Fibroblast of villous mesenchyme (primary cell): ENCODE results near the gene MAEA. TPM values are rescaled to one million over a fixed set of nuclear protein-coding genes. Genes with fewer than 3 reads are reported as not detected.

Experiments used
- DNase-seq: peaks from one replicate; pipeline ENCODE4 v3.0.0-alpha.2; 2010; ENCODE audit warnings: low read depth
- H3K4me3 ChIP-seq: 2 replicates; pipeline ENCODE4 v1.5.1; 2011; ENCODE audit warnings: low read depth, mild to moderate bottlenecking, low read length
- CTCF ChIP-seq: IDR thresholded peaks from 2 replicates; pipeline ENCODE4 v1.5.1; 2012; ENCODE audit warnings: low read depth, mild to moderate bottlenecking, low read length; ENCODE audit not compliant: insufficient read depth
- total RNA-seq: library from RNA; depleted of rRNA; stranded (reverse); fragments of >200 nt; gene quantifications from 2 replicates; pipeline ENCODE4 v1.2.3, GENCODE V29; 2012

Gene MAEA
- total RNA-seq, 1 donor, result 59.6 TPM

DNA sequence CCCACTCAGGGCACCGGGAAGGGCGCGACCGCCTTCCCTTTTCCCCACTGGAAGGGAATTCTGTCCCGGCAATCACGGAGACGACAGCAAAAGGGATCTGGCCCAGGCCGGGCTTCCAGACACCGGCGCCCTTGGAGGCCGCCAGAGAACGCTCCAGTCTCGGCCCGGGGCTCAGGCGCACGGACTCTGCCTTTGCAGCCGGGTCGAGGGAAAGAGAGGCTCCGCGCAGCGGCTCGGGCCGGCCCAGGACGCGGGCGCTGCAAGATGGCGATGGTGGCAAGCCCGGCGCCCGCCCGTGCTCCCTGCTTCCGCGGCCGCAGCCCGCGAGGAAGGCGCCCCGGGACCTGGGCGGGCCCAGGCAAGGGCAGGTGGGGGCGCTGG lies 41.8 kb upstream of the MAEA start:
- no peak for DNase-seq

GRCh38 chr4:1248245-1249147 lies 41.2 kb upstream of the MAEA start, which contains the start of gene CTBP1:
TSS of gene CTBP1 (minus strand) at chr4:1249130. CDS start at chr4:1241331, 7,799 bp downstream.
- H3K4me3 ChIP-seq, result peak within 1 kb of the TSS; percentile 75
- no peak for TF ChIP-seq CTCF
- peak; percentile 77 for DNase-seq

More for the DNA sequence above, 41.8 kb upstream of the MAEA start:
- TF ChIP-seq CTCF, result no peak
- H3K4me3 ChIP-seq, result peak overlapping the region; percentile 75

- peak; percentile 87 for DNase-seq
- TF ChIP-seq CTCF, result no peak
- peak overlapping the region; percentile 65 for H3K4me3 ChIP-seq
Observed at GRCh38 chr4:1249148-1249730, 40.5 kb upstream of the MAEA start.

DNA sequence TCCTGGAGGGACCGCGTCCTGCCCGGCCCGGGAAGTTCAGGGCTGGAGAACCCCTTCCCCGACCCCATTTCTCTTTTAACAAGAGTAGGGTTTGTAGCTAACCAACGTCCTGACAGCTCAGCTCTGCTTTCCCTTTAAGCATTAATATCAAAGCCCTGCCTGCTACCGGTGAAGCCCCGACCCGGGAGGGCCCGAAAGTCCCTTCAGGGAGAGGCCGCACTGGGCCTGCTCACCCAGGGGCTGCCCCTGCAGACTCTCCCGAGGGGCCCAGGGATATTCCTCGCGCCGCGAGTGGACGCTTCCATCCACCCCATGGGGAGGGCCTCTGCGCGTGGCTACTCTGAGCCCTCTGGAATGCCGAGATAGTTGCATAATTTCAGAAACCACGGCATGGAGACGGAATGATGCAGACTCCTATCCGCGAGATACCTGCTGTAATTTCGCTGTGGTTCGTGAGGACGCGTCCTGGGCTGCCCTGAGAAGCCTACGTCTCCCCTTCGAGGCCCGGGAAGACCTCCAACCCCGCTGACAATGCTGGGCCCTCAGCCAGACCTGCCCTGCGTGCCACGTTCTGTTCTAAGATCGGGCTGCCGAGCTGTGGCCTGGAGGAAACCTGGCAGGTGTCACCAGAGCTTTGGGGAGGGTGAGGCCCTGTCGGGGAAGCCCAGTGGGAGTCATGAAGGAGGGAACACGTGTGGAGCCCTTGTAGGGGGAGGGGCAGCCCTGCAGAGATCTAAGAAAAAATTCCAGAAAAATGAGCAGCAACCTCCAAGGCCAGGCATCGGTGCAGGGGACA lies 39.8 kb upstream of the MAEA start:
- DNase-seq, result peak; percentile 69
- H3K4me3 ChIP-seq, result peak overlapping the region; percentile 65
- TF ChIP-seq CTCF, result no peak

DNA sequence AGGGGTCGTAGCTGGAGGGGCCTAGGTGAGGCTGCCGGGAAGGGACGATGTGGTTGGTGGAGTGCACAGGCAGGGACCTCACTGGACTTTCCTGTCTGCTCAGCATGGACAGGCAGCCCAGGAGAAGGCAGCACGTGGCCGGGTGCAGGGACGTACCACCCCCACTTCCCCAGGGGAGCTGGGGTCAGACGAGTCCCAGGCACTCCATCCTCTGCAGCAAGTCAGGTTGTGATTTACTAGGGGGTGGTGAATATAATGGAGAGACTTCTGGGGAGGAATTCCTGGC lies 39.2 kb upstream of the MAEA start:
- TF ChIP-seq CTCF, result no peak
- DNase-seq, result no peak
- H3K4me3 ChIP-seq, result no peak overlapping the region

DNA sequence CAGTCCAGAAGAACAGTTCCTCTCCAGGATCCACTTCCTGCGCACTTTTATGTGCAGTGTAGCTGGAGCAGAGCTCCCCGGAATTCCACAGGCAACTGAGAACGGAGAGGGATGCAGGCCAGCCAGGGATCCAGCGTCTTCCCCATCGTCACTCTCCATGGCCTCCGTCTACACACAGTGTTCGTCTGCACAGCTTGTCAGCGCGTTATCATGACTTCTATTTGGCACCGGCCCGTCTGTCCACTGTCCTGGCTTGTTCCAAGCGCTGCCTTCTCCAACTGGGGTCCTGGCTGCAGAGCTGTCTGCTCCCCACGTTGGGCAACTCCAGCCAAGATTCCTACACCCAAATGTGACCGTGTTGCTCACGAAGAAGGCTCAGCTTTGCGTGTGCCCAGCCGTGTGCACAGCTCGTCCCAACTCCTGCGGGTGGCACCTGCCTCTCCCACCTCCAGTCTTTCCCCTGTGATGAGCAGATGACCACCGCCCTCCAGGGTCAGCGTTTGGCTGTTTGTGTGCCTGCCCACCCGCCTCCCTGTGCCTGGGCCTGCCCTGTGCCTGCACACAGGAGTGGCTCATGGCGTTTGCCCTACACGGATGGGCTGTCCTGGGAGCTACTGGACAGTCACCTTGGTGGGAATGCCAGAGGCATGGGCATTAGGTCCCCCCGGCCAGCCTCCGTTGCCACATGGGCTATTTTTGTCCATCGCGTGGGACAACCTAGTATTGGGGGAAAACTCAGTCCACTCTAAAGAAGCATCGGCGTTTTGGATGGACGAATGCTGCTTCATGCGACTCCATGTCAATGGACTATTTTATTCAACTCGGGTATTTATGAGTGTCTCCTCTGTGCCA lies 38.5 kb upstream of the MAEA start:
- no peak for DNase-seq
- H3K4me3 ChIP-seq, result no peak overlapping the region
- no peak for TF ChIP-seq CTCF
